ENCODE data around the gene DCC. TPM values are rescaled to one million over a fixed set of nuclear protein-coding genes. Genes with fewer than 3 reads are reported as not detected.

DCC gene
- total and polyA plus RNA-seq, 4 experiments from 2014 or later = not detected

DNA sequence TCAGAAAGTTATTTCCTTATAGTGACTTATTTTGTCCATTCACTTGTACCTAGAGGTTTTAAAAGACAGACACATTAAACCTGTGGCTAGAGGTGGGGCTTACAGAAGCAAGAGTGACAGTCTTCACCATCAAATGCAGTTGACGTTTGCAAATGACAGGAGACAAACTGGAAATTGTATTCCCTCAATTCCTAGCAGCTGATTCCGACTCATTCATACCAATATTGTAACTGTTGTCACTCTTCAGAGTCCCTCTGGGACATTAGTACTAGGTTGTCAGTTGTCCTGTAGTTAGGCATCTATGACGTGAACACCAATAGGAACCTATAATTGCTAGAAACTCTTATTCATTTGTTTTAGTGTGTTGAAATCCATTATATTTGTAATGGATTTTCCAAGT, 794.7 kb downstream of the DCC start:
- Histone ChIP-seq H3K27ac (ENCODE audit: low read depth, low read length) (no peak overlapping the region), H3K36me3 (ENCODE audit: insufficient read depth, low read length) (no peaks in the 10 kb centered on the region), H3K4me3 (ENCODE audit: low read length in 2 of 2) (no peak overlapping the region), H3K27me3 (ENCODE audit: insufficient read depth, low read length) (no peaks in the 10 kb centered on the region), H3K9me3 (ENCODE audit: control insufficient read depth in 1 of 2, low read length in 2 of 2) (no peaks in the 10 kb centered on the region), H3K4me1 (ENCODE audit: insufficient read depth, low read length) (no peaks in the 10 kb centered on the region)
- H3K4me1 Mint-ChIP-seq = no peaks in the 10 kb centered on the region
- no peak overlapping the region for H3K4me3 Mint-ChIP-seq
- POLR2A ChIA-PET (ENCODE audit: partially characterized antibody) = no interaction called here
- peaks cover 0 to 13% (median 5%) of the 10 kb centered on the region in 8 donors for H3K9me3 Mint-ChIP-seq
- CTCF ChIA-PET (ENCODE audit: partially characterized antibody) = no interaction called here
- H3K36me3 Mint-ChIP-seq = no peaks in the 10 kb centered on the region
- H3K27ac Mint-ChIP-seq = no peak overlapping the region
- DNase-seq = no peak
- H3K27me3 Mint-ChIP-seq = no peaks in the 10 kb centered on the region
- intact Hi-C loops (cut with micrococcal nuclease) = no loop called here

- Histone ChIP-seq H3K4me1 (ENCODE audit: insufficient read depth, low read length) (no peaks in the 10 kb centered on the region), H3K36me3 (ENCODE audit: insufficient read depth, low read length) (no peaks in the 10 kb centered on the region), H3K4me3 (ENCODE audit: low read length in 2 of 2) (no peak overlapping the region), H3K27ac (ENCODE audit: low read depth, low read length) (no peak overlapping the region), H3K27me3 (ENCODE audit: insufficient read depth, low read length) (no peaks in the 10 kb centered on the region), H3K9me3 (ENCODE audit: control insufficient read depth in 1 of 2, low read length in 2 of 2) (no peaks in the 10 kb centered on the region)
- POLR2A ChIA-PET (ENCODE audit: partially characterized antibody) = no interaction called here
- Mint-ChIP-seq H3K36me3 (no peaks in the 10 kb centered on the region), H3K27me3 (no peaks in the 10 kb centered on the region), H3K27ac (no peak overlapping the region), H3K4me3 (no peak overlapping the region), H3K9me3 (peaks cover 0 to 13% (median 4%) of the 10 kb centered on the region in 8 donors), H3K4me1 (no peaks in the 10 kb centered on the region)
- intact Hi-C loops (cut with micrococcal nuclease) = no loop called here
- no peak for DNase-seq
- CTCF ChIA-PET (ENCODE audit: partially characterized antibody) = no interaction called here
Measured at GRCh38 chr18:53135654-53136053, 795.7 kb downstream of the DCC start.

GRCh38 chr18:53139746-53140500, 799.9 kb downstream of the DCC start:
- no peak overlapping the region for H3K4me3 Mint-ChIP-seq
- Histone ChIP-seq H3K4me3 (ENCODE audit: low read length in 2 of 2) (no peak overlapping the region), H3K27me3 (ENCODE audit: insufficient read depth, low read length) (no peaks in the 10 kb centered on the region), H3K36me3 (ENCODE audit: insufficient read depth, low read length) (no peaks in the 10 kb centered on the region), H3K27ac (ENCODE audit: low read depth, low read length) (no peak overlapping the region), H3K9me3 (ENCODE audit: control insufficient read depth in 1 of 2, low read length in 2 of 2) (no peaks in the 10 kb centered on the region), H3K4me1 (ENCODE audit: insufficient read depth, low read length) (no peaks in the 10 kb centered on the region)
- H3K27ac Mint-ChIP-seq = no peak overlapping the region
- H3K36me3 Mint-ChIP-seq = no peaks in the 10 kb centered on the region
- ChIA-PET POLR2A (ENCODE audit: partially characterized antibody) (no interaction called here), CTCF (ENCODE audit: partially characterized antibody) (no interaction called here)
- no peaks in the 10 kb centered on the region for H3K27me3 Mint-ChIP-seq
- peaks cover 0 to 12% (median 3%) of the 10 kb centered on the region in 8 donors for H3K9me3 Mint-ChIP-seq
- H3K4me1 Mint-ChIP-seq = no peaks in the 10 kb centered on the region
- DNase-seq = no peak
- intact Hi-C loops (cut with micrococcal nuclease) = no loop called here

DNA sequence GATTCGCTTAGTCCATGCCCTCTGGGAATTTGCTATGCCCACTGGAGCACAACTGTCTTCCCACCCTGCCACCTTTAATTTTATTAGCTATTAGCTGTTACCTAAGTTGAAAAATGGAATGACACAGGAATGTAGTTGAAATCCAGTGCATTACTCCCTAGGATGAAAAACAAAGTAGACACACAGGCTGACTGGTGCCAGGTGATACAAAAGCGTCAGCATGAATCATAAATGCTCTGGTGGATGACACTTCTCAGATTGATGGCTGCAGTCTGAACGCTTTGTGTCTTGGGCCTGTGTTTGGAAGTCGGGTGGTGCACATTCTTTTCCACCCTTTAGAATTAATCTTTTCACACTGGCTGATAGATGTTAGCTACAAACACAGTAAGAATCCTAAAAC, 802.0 kb downstream of the DCC start:
- H3K36me3 Mint-ChIP-seq = no peaks in the 10 kb centered on the region
- Histone ChIP-seq H3K36me3 (ENCODE audit: insufficient read depth, low read length) (no peaks in the 10 kb centered on the region), H3K4me3 (ENCODE audit: low read length in 2 of 2) (no peak overlapping the region), H3K27ac (ENCODE audit: low read depth, low read length) (no peak overlapping the region), H3K4me1 (ENCODE audit: insufficient read depth, low read length) (no peaks in the 10 kb centered on the region), H3K27me3 (ENCODE audit: insufficient read depth, low read length) (no peaks in the 10 kb centered on the region), H3K9me3 (ENCODE audit: control insufficient read depth in 1 of 2, low read length in 2 of 2) (no peaks in the 10 kb centered on the region)
- no peaks in the 10 kb centered on the region for H3K4me1 Mint-ChIP-seq
- no peak for DNase-seq
- H3K27ac Mint-ChIP-seq = no peak overlapping the region
- no peak overlapping the region for H3K4me3 Mint-ChIP-seq
- ChIA-PET POLR2A (ENCODE audit: partially characterized antibody) (no interaction called here), CTCF (ENCODE audit: partially characterized antibody) (no interaction called here)
- no peaks in the 10 kb centered on the region for H3K27me3 Mint-ChIP-seq
- intact Hi-C loops (cut with micrococcal nuclease) = no loop called here
- H3K9me3 Mint-ChIP-seq = peaks cover 0 to 13% (median 5%) of the 10 kb centered on the region in 8 donors

- no peaks in the 10 kb centered on the region for H3K36me3 ChIP-seq (ENCODE audit: insufficient read depth, low read length)
- no peaks in the 10 kb centered on the region for H3K36me3 Mint-ChIP-seq
- no peaks in the 10 kb centered on the region for H3K27me3 ChIP-seq (ENCODE audit: insufficient read depth, low read length)
- no peaks in the 10 kb centered on the region for H3K9me3 ChIP-seq (ENCODE audit: control insufficient read depth in 1 of 2, low read length in 2 of 2)
- no peaks in the 10 kb centered on the region for H3K27me3 Mint-ChIP-seq
- H3K4me3 ChIP-seq (ENCODE audit: low read length in 2 of 2) = no peak overlapping the region
- CTCF ChIA-PET (ENCODE audit: partially characterized antibody) = no interaction called here
- peaks cover 0 to 14% (median 5%) of the 10 kb centered on the region in 8 donors for H3K9me3 Mint-ChIP-seq
- no peaks in the 10 kb centered on the region for H3K4me1 Mint-ChIP-seq
- no peak overlapping the region for H3K27ac ChIP-seq (ENCODE audit: low read depth, low read length)
- DNase-seq = no peak
- POLR2A ChIA-PET (ENCODE audit: partially characterized antibody) = no interaction called here
- no peak overlapping the region for H3K4me3 Mint-ChIP-seq
- intact Hi-C loops (cut with micrococcal nuclease) = no loop called here
- no peaks in the 10 kb centered on the region for H3K4me1 ChIP-seq (ENCODE audit: insufficient read depth, low read length)
- H3K27ac Mint-ChIP-seq = no peak overlapping the region
Measured at GRCh38 chr18:53147472-53147871, 807.5 kb downstream of the DCC start.

- Mint-ChIP-seq H3K27me3 (no peaks in the 10 kb centered on the region), H3K27ac (no peak overlapping the region), H3K36me3 (no peaks in the 10 kb centered on the region), H3K9me3 (peaks cover 0 to 14% (median 6%) of the 10 kb centered on the region in 8 donors), H3K4me1 (no peaks in the 10 kb centered on the region), H3K4me3 (no peak overlapping the region)
- Histone ChIP-seq H3K9me3 (ENCODE audit: control insufficient read depth in 1 of 2, low read length in 2 of 2) (no peaks in the 10 kb centered on the region), H3K4me3 (ENCODE audit: low read length in 2 of 2) (no peak overlapping the region), H3K4me1 (ENCODE audit: insufficient read depth, low read length) (no peaks in the 10 kb centered on the region), H3K27ac (ENCODE audit: low read depth, low read length) (no peak overlapping the region), H3K27me3 (ENCODE audit: insufficient read depth, low read length) (no peaks in the 10 kb centered on the region), H3K36me3 (ENCODE audit: insufficient read depth, low read length) (no peaks in the 10 kb centered on the region)
- no peak for DNase-seq
- intact Hi-C loops (cut with micrococcal nuclease) = no loop called here
- CTCF ChIA-PET (ENCODE audit: partially characterized antibody) = no interaction called here
- POLR2A ChIA-PET (ENCODE audit: partially characterized antibody) = no interaction called here
Measured at GRCh38 chr18:53148123-53148522, 808.1 kb downstream of the DCC start.

DNA sequence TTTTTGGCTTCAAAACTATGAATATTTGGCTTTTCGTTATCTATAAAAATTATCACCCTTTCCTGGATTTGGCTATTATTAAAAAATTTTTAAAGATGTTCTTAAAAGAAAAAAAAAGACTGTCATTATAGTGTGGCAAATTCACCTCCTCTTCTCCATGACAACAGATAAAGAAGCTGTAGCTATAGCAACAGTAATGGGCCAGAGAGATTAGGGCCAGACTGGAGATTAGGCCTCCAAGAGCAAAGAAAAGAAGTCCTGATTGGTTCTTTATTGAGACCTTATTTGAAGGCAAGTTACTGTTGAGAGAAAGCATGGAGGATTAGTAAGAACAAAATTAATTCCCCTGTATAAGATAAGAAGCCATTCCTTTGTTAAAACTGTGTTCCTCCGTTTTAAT, 812.5 kb downstream of the DCC start:
- no peak for DNase-seq
- Histone ChIP-seq H3K36me3 (ENCODE audit: insufficient read depth, low read length) (no peaks in the 10 kb centered on the region), H3K27me3 (ENCODE audit: insufficient read depth, low read length) (no peaks in the 10 kb centered on the region), H3K27ac (ENCODE audit: low read depth, low read length) (no peak overlapping the region), H3K4me3 (ENCODE audit: low read length in 2 of 2) (no peak overlapping the region), H3K9me3 (ENCODE audit: control insufficient read depth in 1 of 2, low read length in 2 of 2) (no peaks in the 10 kb centered on the region), H3K4me1 (ENCODE audit: insufficient read depth, low read length) (no peaks in the 10 kb centered on the region)
- no peaks in the 10 kb centered on the region for H3K27me3 Mint-ChIP-seq
- intact Hi-C loops (cut with micrococcal nuclease) = no loop called here
- H3K9me3 Mint-ChIP-seq = peaks cover 0 to 11% (median 4%) of the 10 kb centered on the region in 8 donors
- H3K4me3 Mint-ChIP-seq = no peak overlapping the region
- POLR2A ChIA-PET (ENCODE audit: partially characterized antibody) = no interaction called here
- CTCF ChIA-PET (ENCODE audit: partially characterized antibody) = no interaction called here
- no peaks in the 10 kb centered on the region for H3K36me3 Mint-ChIP-seq
- no peaks in the 10 kb centered on the region for H3K4me1 Mint-ChIP-seq
- H3K27ac Mint-ChIP-seq = no peak overlapping the region

GRCh38 chr18:53153281-53153680, 813.3 kb downstream of the DCC start:
- no peak for DNase-seq
- Histone ChIP-seq H3K4me3 (ENCODE audit: low read length in 2 of 2) (no peak overlapping the region), H3K36me3 (ENCODE audit: insufficient read depth, low read length) (no peaks in the 10 kb centered on the region), H3K4me1 (ENCODE audit: insufficient read depth, low read length) (no peaks in the 10 kb centered on the region), H3K27me3 (ENCODE audit: insufficient read depth, low read length) (no peaks in the 10 kb centered on the region), H3K9me3 (ENCODE audit: control insufficient read depth in 1 of 2, low read length in 2 of 2) (no peaks in the 10 kb centered on the region), H3K27ac (ENCODE audit: low read depth, low read length) (no peak overlapping the region)
- CTCF ChIA-PET (ENCODE audit: partially characterized antibody) = no interaction called here
- intact Hi-C loops (cut with micrococcal nuclease) = no loop called here
- Mint-ChIP-seq H3K27ac (no peak overlapping the region), H3K4me3 (no peak overlapping the region), H3K9me3 (peaks cover 0 to 8% (median 3%) of the 10 kb centered on the region in 8 donors), H3K27me3 (no peaks in the 10 kb centered on the region), H3K36me3 (no peaks in the 10 kb centered on the region), H3K4me1 (no peaks in the 10 kb centered on the region)
- POLR2A ChIA-PET (ENCODE audit: partially characterized antibody) = no interaction called here
